HepG2 (cell line): ENCODE measurements around the gene HDGF. TPM values are rescaled to one million over a fixed set of nuclear protein-coding genes. Genes with fewer than 3 reads are reported as not detected.

ENCODE experiments used
- ATAC-seq: fragments of 200-7000 bp; cut with Tn5 transposase; 3 replicates; pipeline ENCODE4 v1.9.1; 2020; ENCODE audit warnings: mild to moderate bottlenecking, moderate library complexity
- BruUV-seq: library from RNA; stranded (reverse); fragments of 400-500 nt; replicated peaks from 2 replicates; lab custom pipeline; 2021; lab: Mats Ljungman, UMichigan
- CTCF ChIA-PET: fragments of 300-600 bp; formaldehyde crosslinking; extraction: SDS; loops from one replicate; lab custom pipeline; 2021; ENCODE audit warnings: low total read pairs, inconsistent platforms, low intra/inter-chr PET ratio; lab: Yijun Ruan, JAX
- POLR2A ChIA-PET: fragments of 350-600 bp; sonication (Branson Sonifier 250); formaldehyde crosslinking; loops from one replicate; lab custom pipeline; 2020; ENCODE audit warnings: antibody characterized with exemption, inconsistent platforms; lab: Yijun Ruan, JAX
- DNase-seq: peaks from one replicate; pipeline ENCODE4 v3.0.0-alpha.2; 2015; ENCODE audit warnings: low spot score
- FAIRE-seq: peaks from 3 replicates; lab custom pipeline; 2011; peaks lifted over from hg19 to GRCh38; lab: Jason Lieb, UNC
- H2AFZ ChIP-seq: one replicate; pipeline ENCODE4 v1.6.1; 2011; ENCODE audit warnings: low read length, inconsistent platforms
- H3K27ac ChIP-seq: fragments of 300-600 bp; 3 replicates; pipeline ENCODE4 v1.8.0; 2011; ENCODE audit warnings: mixed run types, mild to moderate bottlenecking, mixed read lengths, low read length, inconsistent platforms; ENCODE audit not compliant: insufficient read depth; ENCODE audit errors: extremely low read length
- H3K27me3 ChIP-seq, 2 experiments: fragments of 200-600 bp in 1 of 2; 2 replicates in 1 of 2; 3 replicates in 1 of 2; pipeline versions ENCODE4 v1.6.0 to v1.8.0; 2011; ENCODE audit warnings: low read length in 2 of 2, mild to moderate bottlenecking in 2 of 2, moderate library complexity in 2 of 2, inconsistent platforms in 1 of 2; ENCODE audit not compliant: insufficient read depth in 2 of 2, control insufficient read depth in 1 of 2
- H3K36me3 ChIP-seq, 2 experiments: fragments of 200-600 bp in 1 of 2; replicated peaks in 1 of 2; 2 replicates in 1 of 2; 3 replicates in 1 of 2; pipeline versions ENCODE4 v1.5.1 to v1.8.0; 2011; ENCODE audit warnings: low read length in 2 of 2, inconsistent platforms in 1 of 2; ENCODE audit not compliant: insufficient read depth in 2 of 2, control insufficient read depth in 1 of 2
- H3K4me1 ChIP-seq: 2 replicates; pipeline ENCODE4 v1.5.1; 2012; ENCODE audit warnings: low read length, inconsistent platforms; ENCODE audit not compliant: insufficient read depth
- H3K4me2 ChIP-seq: 2 replicates; pipeline ENCODE4 v1.6.0; 2011; ENCODE audit warnings: low read depth, low read length, inconsistent platforms
- H3K4me3 ChIP-seq, 3 experiments: fragments of 200-600 bp in 1 of 3; sonication (generic), shearing (Covaris generic) in 1 of 3; replicated peaks in 1 of 3; 2 replicates each; pipeline ENCODE4 v1.5.1; 2011 to 2016; ENCODE audit warnings: low read length in 3 of 3, inconsistent platforms in 2 of 3, low read depth in 2 of 3, mild to moderate bottlenecking in 2 of 3, control low read depth in 1 of 3, mixed read lengths in 1 of 3; ENCODE audit not compliant: insufficient read depth in 1 of 3
- H3K79me2 ChIP-seq: one replicate; pipeline ENCODE4 v1.6.1; 2011; ENCODE audit warnings: low read length, inconsistent platforms; ENCODE audit not compliant: insufficient read depth
- H3K9ac ChIP-seq: 2 replicates; pipeline ENCODE4 v1.6.0; 2011; ENCODE audit warnings: mild to moderate bottlenecking, low read depth, low read length, inconsistent platforms; ENCODE audit not compliant: insufficient read depth
- H3K9me3 ChIP-seq: 2 replicates; pipeline ENCODE4 v1.5.1; 2012; ENCODE audit warnings: mild to moderate bottlenecking, low read length
- H4K20me1 ChIP-seq: 2 replicates; pipeline ENCODE4 v1.6.0; 2011; ENCODE audit warnings: inconsistent platforms, mild to moderate bottlenecking, low read length, moderate library complexity; ENCODE audit not compliant: insufficient read depth
- ARHGAP35 ChIP-seq: sonication (generic); formaldehyde crosslinking; IDR thresholded peaks from 2 replicates; pipeline ENCODE4 v1.9.0; 2022; ENCODE audit warnings: mild to moderate bottlenecking, inconsistent platforms, moderate library complexity, missing genetic modification reagents, borderline replicate concordance
- ARID4A ChIP-seq: sonication (generic); formaldehyde crosslinking; IDR thresholded peaks from 2 replicates; pipeline ENCODE4 v1.5.0; 2020; ENCODE audit warnings: mild to moderate bottlenecking, missing genetic modification reagents, borderline replicate concordance
- ELF4 ChIP-seq: sonication (generic); formaldehyde crosslinking; IDR thresholded peaks from 2 replicates; pipeline ENCODE4 v1.5.0; 2020; ENCODE audit warnings: missing genetic modification reagents, mild to moderate bottlenecking, moderate library complexity, borderline replicate concordance
- HMG20B ChIP-seq: conservative IDR thresholded peaks from 2 replicates; pipeline ENCODE4 v1.6.1; 2016; ENCODE audit warnings: missing genetic modification reagents, missing compliant biosample characterization
- HMGXB3 ChIP-seq: sonication (generic); formaldehyde crosslinking; IDR thresholded peaks from 2 replicates; pipeline ENCODE4 v1.4.0; 2020; ENCODE audit warnings: missing genetic modification reagents, borderline replicate concordance
- KLF16 ChIP-seq, 2 experiments: sonication (generic) in 1 of 2; formaldehyde crosslinking in 1 of 2; IDR thresholded peaks; 2 replicates each; pipeline versions ENCODE4 v1.6.1 to v1.8.0; 2016 to 2023; ENCODE audit warnings: missing genetic modification reagents in 2 of 2, missing compliant biosample characterization in 1 of 2
- MEIS1 ChIP-seq: sonication (generic); formaldehyde crosslinking; IDR thresholded peaks from 2 replicates; pipeline ENCODE4 v1.9.0; 2021; ENCODE audit warnings: mild to moderate bottlenecking, missing genetic modification reagents, moderate library complexity, borderline replicate concordance
- MYPOP ChIP-seq: sonication (generic); formaldehyde crosslinking; IDR thresholded peaks from 2 replicates; pipeline ENCODE4 v1.8.1; 2023; ENCODE audit warnings: mild to moderate bottlenecking, moderate library complexity, missing genetic modification reagents
- RBM22 ChIP-seq: fragments of 200-400 bp; formaldehyde crosslinking; optimal IDR thresholded peaks from 2 replicates; pipeline ENCODE3; 2017; ENCODE audit warnings: mild to moderate bottlenecking, low read length, moderate library complexity
- SMYD3 ChIP-seq: sonication (generic); formaldehyde crosslinking; IDR thresholded peaks from 2 replicates; pipeline ENCODE4 v1.8.1; 2023; ENCODE audit warnings: mild to moderate bottlenecking, missing genetic modification reagents
- SOX13 ChIP-seq, 3 experiments: fragments of 450-650 bp in 1 of 3; sonication (generic) in 1 of 3; formaldehyde crosslinking in 1 of 3; IDR thresholded peaks in 2 of 3; conservative IDR thresholded peaks in 1 of 3; 2 replicates each; pipeline versions ENCODE4 v1.5.0 to v1.6.1; 2016 to 2020; ENCODE audit warnings: antibody characterized with exemption in 1 of 3, mild to moderate bottlenecking in 1 of 3, missing compliant biosample characterization in 1 of 3, missing genetic modification reagents in 1 of 3, moderate library complexity in 1 of 3
- YEATS2 ChIP-seq: sonication (generic); formaldehyde crosslinking; IDR thresholded peaks from 2 replicates; pipeline ENCODE4 v1.4.0; 2020; ENCODE audit warnings: missing genetic modification reagents, borderline replicate concordance
- ZSCAN31 ChIP-seq: sonication (generic); formaldehyde crosslinking; IDR thresholded peaks from 2 replicates; pipeline ENCODE4 v1.5.0; 2020; ENCODE audit warnings: low read depth, mild to moderate bottlenecking, missing genetic modification reagents
- WGBS: methylation state at CpG from one replicate; pipeline ENCODE4 v1.1.6; 2017; ENCODE audit warnings: low lambda C conversion rate; 5-methylcytosine and 5-hydroxymethylcytosine counted together
- in situ Hi-C: cut with HindIII; loops from 2 replicates; pipeline ENCODE4 v1.10.0; 2017; ENCODE audit warnings: low pct_unique_long_range_greater_than_20kb; ENCODE audit not compliant: extremely low pct_ligation_motif_present
- intact Hi-C: fragments of 100-400 bp; cut with micrococcal nuclease; formaldehyde crosslinking; loops from one replicate; pipeline ENCODE4 v1.10.0; 2022; ENCODE audit not compliant: unreplicated experiment
- polyA plus RNA-seq, 8 experiments: library from polyadenylated mRNA; depleted of rRNA in 3 of 8; stranded (reverse) in 7 of 8; unstranded in 1 of 8; fragments of >200 nt; fragmentation: Illumina TruSeq in 4 of 8; extraction: Trizol in 4 of 8; gene quantifications; 2 replicates each; pipeline versions ENCODE4 v1.2.1 to v1.2.3, GENCODE V29; 2011 to 2016; ENCODE audit warnings: low read depth in 4 of 8, missing spikeins in 1 of 8, mixed read lengths in 1 of 8; ENCODE audit not compliant: insufficient read depth in 1 of 8
- total RNA-seq, 5 experiments: library from RNA; depleted of rRNA; stranded (reverse); fragments of >200 nt; fragmentation: Illumina TruSeq; extraction: Trizol; gene quantifications; 2 replicates each; pipeline ENCODE4 v1.2.3, GENCODE V29; 2016; ENCODE audit warnings: low read depth in 1 of 5

The HDGF gene
- total and polyA plus RNA-seq, 2 of the 13 experiments (the other 11 are each of a cell fraction or from before 2014, with no cell fraction given) = 156 to 196 TPM

- TF ChIP-seq ARID4A (CRISPR knock-in tag) = no peak
- no peak for TF ChIP-seq ZSCAN31 (CRISPR knock-in tag)
- TF ChIP-seq MEIS1 (CRISPR knock-in tag) = no peak
- TF ChIP-seq MYPOP (CRISPR knock-in tag) = no peak
- no peak for TF ChIP-seq SOX13 (IDR thresholded peaks at IDR 0.05)
- no peak for TF ChIP-seq SOX13 (CRISPR knock-in tag; conservative IDR thresholded peaks at IDR 0.05 in 1 of 2, IDR thresholded peaks at IDR 0.05 in 1 of 2)
- no peak for TF ChIP-seq YEATS2
These were observed 30.3 kb downstream of the HDGF start (continued) for GRCh38 chr1:156721131-156721530.

- no peak overlapping the region for H2AFZ ChIP-seq
- POLR2A ChIA-PET = no interaction called here
- no peaks in the 10 kb centered on the region for H3K79me2 ChIP-seq
- H3K9ac ChIP-seq = no peak overlapping the region
- peaks cover 4 to 13% of the 10 kb centered on the region in 2 experiments; a peak in 3 of 5 replicates for H3K36me3 ChIP-seq
- H3K4me3 ChIP-seq = no peak overlapping the region
- BruUV-seq = no TSS peak
- ATAC-seq (no peak), DNase-seq (no peak), FAIRE-seq (no peak)
- H3K27ac ChIP-seq = no peak overlapping the region
- no peak overlapping the region for H3K4me2 ChIP-seq
- CTCF ChIA-PET = no interaction called here
- WGBS = 95% methylated on average over 4 of the region's 4 CpGs
- H3K27me3 ChIP-seq = no peaks in the 10 kb centered on the region; a peak in 1 of 5 replicates
- no peaks in the 10 kb centered on the region for H4K20me1 ChIP-seq
- in situ Hi-C loops = no loop called here
- 0 out of 2 replicates have a peak, but pooled peaks cover 5% of the 10 kb centered on the region for H3K4me1 ChIP-seq
- intact Hi-C loops = no loop called here
- H3K9me3 ChIP-seq = no peaks in the 10 kb centered on the region
- no peak for TF ChIP-seq HMGXB3 (CRISPR knock-in tag)
- no peak for TF ChIP-seq SMYD3
- TF ChIP-seq ELF4 = no peak
- TF ChIP-seq ARHGAP35 (CRISPR knock-in tag) = no peak
- no peak for TF ChIP-seq KLF16 (CRISPR knock-in tag; IDR thresholded peaks at IDR 0.05)
- no peak for TF ChIP-seq RBM22
- TF ChIP-seq HMG20B (CRISPR knock-in tag) = no peak
These were observed 34.1 kb downstream of the HDGF start for GRCh38 chr1:156717351-156717750.
